ENCODE results near the gene SLC29A2. TPM values are rescaled to one million over a fixed set of nuclear protein-coding genes. Genes with fewer than 3 reads are reported as not detected.

SLC29A2 gene
- total RNA-seq, 8 experiments from 2014 or later = 0.56 to 15.7 (median 3.5) TPM

DNA sequence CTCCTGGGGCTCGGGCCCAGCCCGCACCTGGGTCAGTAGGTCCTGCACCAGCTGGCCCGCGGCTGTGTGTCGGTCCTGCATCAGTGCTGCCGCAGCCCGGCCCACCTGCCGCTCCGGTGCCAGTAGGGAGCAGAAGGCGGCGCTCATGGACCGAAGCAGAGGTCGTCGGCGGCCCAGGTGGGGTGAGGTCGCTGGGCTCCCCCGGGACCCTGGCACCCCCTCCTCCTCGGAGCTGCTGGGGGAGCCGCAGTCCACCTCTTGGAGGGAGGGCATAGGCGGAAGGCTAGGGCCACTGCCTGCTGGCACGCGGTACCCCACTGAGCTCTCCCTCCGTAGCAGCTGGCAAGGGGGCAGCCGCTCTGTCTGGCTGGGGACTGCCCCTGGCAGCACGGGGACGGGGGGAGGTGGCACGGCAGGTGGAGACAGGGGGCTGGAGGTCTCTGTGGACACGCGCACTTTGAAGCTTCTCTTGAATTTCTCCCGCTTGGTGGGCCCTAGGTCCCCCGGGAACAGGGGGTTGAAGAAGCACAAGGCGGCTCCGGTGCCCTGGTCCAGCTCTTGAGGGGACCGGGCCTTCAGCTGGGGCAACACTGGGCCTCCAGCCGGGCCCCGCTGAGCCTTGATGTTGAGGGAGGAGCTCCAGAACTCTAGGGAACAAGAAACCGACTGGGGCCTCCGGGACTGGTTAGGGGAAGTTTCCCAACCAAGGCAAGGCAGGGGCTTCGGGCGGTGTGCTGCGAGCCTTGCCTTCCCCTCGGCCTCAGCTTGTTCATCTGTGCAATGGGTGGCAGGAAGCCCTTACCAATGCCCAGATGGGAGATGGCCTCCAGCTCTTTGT is 36.7 kb downstream of the SLC29A2 start:
- ATAC-seq (replicated peaks in 6 of 8) = peak in 1 of 8 experiments; percentile 0
- Histone ChIP-seq H3K27ac (no peak overlapping the region), H3K4me3 (no peak overlapping the region), H3K4me1 (replicated peaks in 1 of 2) (peaks cover 20 to 27% of the 10 kb centered on the region in 2 donors)
- in situ Hi-C loops (cut with MboI; ENCODE audit: low pct_unique_long_range_greater_than_20kb in 2 of 9, low sequenced_read_pairs in 9 of 9, unreplicated experiment in 9 of 9) = loop anchor here in 1 of 9 experiments (25.0 kb wide), 1 partner anchor 123 kb away; no protein-coding TSS in a partner anchor
- 0 to 87% (median 70%) methylated on average over 2 to 8 of the region's 42 CpGs; no CpG with 5 or more reads in 6 of the 10 experiments for WGBS, 10 experiments

DNA sequence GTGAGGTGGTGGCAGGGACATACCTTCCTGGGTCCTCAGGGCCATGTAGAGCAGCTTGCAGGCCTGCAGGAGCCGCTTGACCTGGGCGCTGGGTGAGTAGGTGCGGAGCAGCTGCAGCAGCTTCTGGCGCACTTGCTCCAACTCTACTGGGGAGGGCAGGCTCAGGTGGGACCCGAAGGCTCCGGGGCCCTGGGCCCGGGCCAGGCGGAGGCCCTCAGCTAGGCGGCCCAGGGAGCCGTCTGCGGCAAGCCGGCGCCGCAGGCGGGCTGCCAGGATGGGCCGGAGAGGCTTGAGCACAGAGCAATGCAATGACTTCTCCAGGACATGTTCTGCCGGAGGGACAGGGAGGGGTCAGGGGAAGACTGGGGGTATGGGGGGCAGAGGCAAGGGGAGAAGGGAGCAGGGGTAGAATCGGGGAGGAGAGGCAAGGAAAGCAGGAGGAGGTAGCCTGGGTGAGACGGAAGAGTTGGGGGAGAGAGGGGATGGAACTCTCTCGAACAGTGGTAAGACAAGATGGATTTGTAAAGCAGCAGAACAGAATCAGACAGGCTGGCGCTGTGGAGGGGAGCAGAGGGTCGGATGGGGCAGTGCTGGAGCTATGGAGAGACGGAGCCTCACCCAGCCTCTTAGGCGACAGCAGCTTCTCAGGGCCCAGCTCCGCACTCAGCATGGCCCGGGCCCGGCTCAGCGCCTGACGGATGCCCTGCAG is 37.5 kb downstream of the SLC29A2 start:
- in situ Hi-C loops (cut with MboI; ENCODE audit: low pct_unique_long_range_greater_than_20kb in 2 of 9, low sequenced_read_pairs in 9 of 9, unreplicated experiment in 9 of 9) = loop anchor here in 1 of 9 experiments (25.0 kb wide), 1 partner anchor 122 kb away; no protein-coding TSS in a partner anchor
- no peak overlapping the region for H3K4me3 ChIP-seq
- no peak overlapping the region for H3K27ac ChIP-seq
- peaks cover 20 to 27% of the 10 kb centered on the region in 2 donors for H3K4me1 ChIP-seq (replicated peaks in 1 of 2)
- no peak for ATAC-seq (replicated peaks in 6 of 8)
- WGBS, 10 experiments = 40 to 80% (median 40%) methylated on average over 1 to 2 of the region's 29 CpGs; no CpG with 5 or more reads in 7 of the 10 experiments

DNA sequence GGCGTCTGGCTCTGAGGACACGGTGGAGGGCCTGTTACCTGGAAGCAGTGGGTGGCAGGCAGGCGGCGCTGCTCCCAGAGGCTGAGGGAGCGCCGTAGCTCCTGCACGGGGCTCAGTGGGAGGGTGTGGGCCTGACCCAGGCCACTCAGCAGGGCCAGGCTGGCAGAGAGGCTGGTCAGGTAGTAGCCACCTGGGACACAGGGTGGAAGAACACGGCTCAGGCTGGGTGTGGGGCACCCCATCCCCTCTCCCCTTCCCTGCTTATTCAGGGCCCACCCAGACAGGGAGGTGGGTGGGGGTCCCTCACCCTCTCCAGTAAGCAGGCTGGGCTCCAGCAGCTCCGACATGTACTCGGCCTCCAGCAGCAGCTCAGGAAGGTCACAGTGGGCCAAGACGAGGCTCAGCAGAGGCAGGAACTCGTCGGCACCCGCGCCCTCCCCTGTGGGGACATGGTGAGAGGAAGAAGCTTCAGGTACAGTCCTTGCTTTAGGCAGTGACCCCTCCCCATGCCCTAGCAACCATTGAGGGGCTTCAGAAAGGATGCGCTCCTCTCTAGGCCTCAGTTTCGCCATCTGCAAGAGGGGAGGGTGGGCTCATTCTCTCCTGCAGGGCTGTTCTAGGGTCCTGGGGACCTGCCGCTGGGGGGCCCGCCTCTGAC is 38.2 kb downstream of the SLC29A2 start:
- no peak overlapping the region for H3K4me3 ChIP-seq
- peaks cover 24 to 31% of the 10 kb centered on the region in 2 donors for H3K4me1 ChIP-seq (replicated peaks in 1 of 2)
- in situ Hi-C loops (cut with MboI; ENCODE audit: low pct_unique_long_range_greater_than_20kb in 2 of 9, low sequenced_read_pairs in 9 of 9, unreplicated experiment in 9 of 9) = loop anchor here in 1 of 9 experiments (25.0 kb wide), 1 partner anchor 121 kb away; no protein-coding TSS in a partner anchor
- no peak overlapping the region for H3K27ac ChIP-seq
- ATAC-seq (replicated peaks in 6 of 8) = no peak
- 68 to 100% (median 90%) methylated on average over 1 to 6 of the region's 19 CpGs; no CpG with 5 or more reads in 5 of the 10 experiments for WGBS, 10 experiments

DNA sequence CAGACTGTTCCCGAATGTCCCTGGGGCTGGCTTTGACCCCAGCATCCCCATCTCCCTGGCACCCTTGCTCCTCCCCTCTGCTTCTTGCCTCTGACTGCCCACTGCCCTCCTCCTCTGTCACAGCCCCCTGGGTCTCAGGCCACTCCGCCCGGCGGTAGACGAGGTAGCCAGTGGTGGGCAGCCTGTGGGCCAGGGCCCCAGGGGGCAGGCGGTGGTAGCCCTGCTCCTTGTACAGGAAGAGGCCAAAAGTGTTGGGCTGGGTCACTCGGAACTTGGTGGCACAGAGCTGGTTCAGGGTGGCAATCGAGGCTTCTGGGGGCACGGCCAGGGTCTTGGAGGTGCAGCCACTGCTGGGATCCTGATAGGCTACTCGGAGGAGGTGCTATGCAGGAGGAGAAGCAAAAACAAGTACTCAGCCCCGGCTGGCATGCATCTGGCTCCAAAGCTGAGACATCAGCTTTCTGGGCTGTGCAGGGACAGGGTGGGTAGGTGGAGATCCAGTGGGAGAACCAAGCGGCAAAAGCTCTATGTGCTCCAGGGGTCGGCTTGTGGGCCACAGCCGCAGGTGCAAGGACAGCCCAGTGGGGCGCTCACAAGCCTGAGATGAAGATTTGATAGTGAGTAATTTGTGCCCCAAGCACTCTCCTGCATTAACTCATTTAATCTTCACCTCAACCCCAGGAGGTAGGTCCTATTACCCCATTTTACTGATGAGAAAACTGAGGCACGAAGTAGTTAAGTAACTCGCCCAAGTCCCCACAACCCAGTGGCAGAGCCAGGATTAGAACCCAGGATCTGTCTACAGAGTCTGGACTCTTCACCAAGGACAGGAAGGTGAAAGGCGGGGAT is 39.0 kb downstream of the SLC29A2 start:
- Histone ChIP-seq H3K27ac (no peak overlapping the region), H3K4me3 (no peak overlapping the region), H3K4me1 (replicated peaks in 1 of 2) (peaks cover 31 to 36% of the 10 kb centered on the region in 2 donors)
- in situ Hi-C loops (cut with MboI; ENCODE audit: low pct_unique_long_range_greater_than_20kb in 2 of 9, low sequenced_read_pairs in 9 of 9, unreplicated experiment in 9 of 9) = loop anchor here in 1 of 9 experiments (25.0 kb wide), 1 partner anchor 120 kb away; no protein-coding TSS in a partner anchor
- 50 to 100% (median 70%) methylated on average over 1 to 8 of the region's 18 CpGs; no CpG with 5 or more reads in 3 of the 10 experiments for whole genome bisulfite sequencing, 10 experiments
- no peak for ATAC-seq (replicated peaks in 6 of 8)

DNA sequence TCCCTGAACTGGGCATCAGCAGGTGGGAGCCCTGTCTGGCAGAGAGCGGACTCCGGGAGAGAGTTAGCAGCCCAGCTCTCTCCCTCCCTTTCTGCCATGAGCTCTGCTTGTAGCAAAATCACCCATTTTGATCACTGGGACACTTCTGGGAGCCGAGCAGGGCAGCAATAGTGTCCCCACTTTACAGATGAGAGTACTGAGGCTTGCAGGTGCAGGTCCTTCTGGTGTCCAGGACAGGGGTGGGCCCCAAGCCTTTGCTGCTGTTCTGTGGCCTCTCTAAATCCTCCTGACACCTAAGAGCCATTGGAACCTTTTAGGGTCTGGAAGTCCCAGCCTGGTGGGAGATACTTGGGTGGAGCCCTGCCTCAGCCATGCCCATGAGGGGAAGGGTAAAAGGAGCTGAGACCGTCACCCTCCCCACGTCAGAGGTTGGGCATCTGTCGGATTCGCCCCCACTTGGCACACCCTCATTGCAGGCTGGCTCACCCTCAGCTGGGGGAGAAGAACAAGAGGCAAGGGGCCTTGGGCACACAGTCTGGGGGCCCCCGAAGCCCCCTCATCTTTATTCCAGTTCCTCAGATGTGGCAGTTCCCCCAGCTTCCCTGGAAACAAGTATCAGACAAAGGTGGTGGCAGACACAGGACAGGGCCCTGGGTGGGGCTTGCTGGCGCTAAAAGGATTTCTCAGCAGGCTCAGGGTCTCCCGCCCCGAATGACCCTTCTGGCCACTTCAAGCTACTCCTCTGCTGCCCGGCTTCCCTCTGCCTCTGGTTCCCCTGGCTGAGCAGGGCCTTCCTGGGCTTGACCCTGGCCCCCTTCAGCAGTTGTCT is 39.8 kb downstream of the SLC29A2 start:
- no peak for ATAC-seq (replicated peaks in 6 of 8)
- WGBS, 10 experiments = 56 to 87% (median 85%) methylated on average over 2 to 5 of the region's 12 CpGs; no CpG with 5 or more reads in 7 of the 10 experiments
- in situ Hi-C loops (cut with MboI; ENCODE audit: low pct_unique_long_range_greater_than_20kb in 2 of 9, low sequenced_read_pairs in 9 of 9, unreplicated experiment in 9 of 9) = loop anchor here in 1 of 9 experiments (25.0 kb wide), 1 partner anchor 119 kb away; no protein-coding TSS in a partner anchor
- H3K4me1 ChIP-seq (replicated peaks in 1 of 2) = peaks cover 32 to 36% of the 10 kb centered on the region in 2 donors
- no peak overlapping the region for H3K27ac ChIP-seq
- no peak overlapping the region for H3K4me3 ChIP-seq

DNA sequence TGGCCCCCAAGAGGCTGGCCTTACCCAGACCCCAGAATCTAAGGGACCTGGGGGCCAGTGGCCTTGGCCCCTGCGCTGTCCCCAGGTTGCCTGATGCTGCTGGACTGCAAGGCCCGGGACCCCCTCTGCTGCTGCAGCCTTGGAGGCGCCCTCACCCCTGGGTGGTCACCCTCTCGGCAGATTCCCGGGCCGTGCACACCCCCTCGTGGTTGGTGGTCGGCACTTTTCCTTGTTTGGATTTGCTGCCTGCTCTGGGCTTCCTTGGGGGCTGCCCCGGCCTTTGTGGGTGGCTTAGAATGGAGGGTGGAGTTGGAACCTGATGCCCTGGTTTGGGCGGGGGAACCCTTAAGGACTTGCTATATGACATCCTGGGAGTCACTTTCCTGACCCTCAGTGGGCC is 40.6 kb downstream of the SLC29A2 start:
- no peak for ATAC-seq (replicated peaks in 6 of 8)
- 20 to 100% methylated on average over 1 of the region's 10 CpGs; no CpG with 5 or more reads in 8 of the 10 experiments for WGBS, 10 experiments
- H3K4me1 ChIP-seq (replicated peaks in 1 of 2) = peaks cover 32 to 36% of the 10 kb centered on the region in 2 donors

DNA sequence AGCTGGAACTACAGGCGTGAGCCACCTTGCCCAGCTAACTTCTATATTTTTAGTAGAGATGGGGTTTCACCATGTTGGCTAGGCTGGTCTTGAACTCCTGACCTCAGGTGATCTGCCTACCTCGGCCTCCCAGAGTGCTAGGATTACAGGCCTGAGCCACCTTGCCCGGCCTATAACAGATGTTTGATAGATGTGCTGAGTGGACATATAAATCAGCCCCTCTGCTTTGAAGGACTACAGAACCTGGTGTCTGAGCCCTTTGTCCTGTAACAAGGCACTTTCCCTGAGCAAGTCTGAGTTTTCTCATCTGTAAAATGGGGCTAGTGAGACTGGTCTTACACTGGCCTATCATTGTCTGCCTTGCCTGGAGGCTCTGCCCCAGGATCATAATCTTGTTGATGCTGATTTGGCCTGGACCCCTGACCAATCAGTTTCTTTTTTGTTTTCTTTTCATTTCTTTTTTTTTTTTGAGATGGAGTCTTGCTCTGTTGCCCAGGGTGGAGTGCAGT is 42.3 kb downstream of the SLC29A2 start:
- in situ Hi-C loops (cut with MboI; ENCODE audit: low pct_unique_long_range_greater_than_20kb in 2 of 9, low sequenced_read_pairs in 9 of 9, unreplicated experiment in 9 of 9) = loop anchor here in 1 of 9 experiments (25.0 kb wide), 1 partner anchor 117 kb away; no protein-coding TSS in a partner anchor
- 58 to 100% (median 91%) methylated on average over 1 to 2 of the region's 3 CpGs; no CpG with 5 or more reads in 4 of the 10 experiments for WGBS, 10 experiments

More for the DNA sequence above, 40.6 kb downstream of the SLC29A2 start:
- no peak overlapping the region for H3K4me3 ChIP-seq
- no peak overlapping the region for H3K27ac ChIP-seq
- in situ Hi-C loops (cut with MboI; ENCODE audit: low pct_unique_long_range_greater_than_20kb in 2 of 9, low sequenced_read_pairs in 9 of 9, unreplicated experiment in 9 of 9) = loop anchor here in 1 of 9 experiments (25.0 kb wide), 1 partner anchor 119 kb away; no protein-coding TSS in a partner anchor

DNA sequence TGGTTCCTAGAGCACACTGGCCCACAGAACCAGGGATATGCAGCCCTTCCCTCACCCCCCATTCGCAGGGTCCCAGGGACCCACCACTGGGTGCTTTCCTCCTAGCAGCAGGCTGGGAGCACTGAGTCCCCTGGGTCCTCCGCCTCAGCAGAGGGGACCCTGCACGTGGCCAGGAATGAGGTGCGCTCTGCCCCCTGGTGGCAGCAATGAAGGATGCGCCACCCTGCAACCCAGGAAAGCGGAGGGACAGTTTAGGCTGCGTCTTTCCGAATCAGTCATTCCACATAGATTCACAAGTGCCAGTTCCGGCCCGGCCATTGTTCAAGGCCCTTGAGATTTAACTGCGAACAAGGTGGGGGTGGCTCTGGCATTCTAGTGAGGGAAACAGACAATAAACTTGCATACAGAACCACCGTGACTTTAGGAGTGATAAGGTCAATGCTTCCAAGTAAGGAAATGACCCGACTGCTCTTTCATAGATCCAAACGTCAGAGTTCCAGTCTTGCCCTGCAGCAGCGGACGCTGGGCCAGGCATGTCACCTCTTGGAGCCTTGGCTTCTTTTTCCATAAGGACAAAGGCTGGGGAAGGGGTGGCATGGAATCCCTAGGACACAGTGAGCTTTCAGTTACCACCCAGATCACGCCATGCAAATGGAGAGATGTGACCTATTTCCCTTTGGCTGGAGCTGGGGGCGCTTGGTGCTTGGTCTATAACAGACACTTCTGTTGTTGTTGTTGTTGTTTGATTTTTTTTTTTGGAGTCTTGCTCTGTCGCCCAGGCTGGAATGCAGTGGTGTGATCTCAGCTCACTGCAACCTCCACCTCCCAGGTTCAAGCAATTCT is 43.0 kb downstream of the SLC29A2 start:
- Histone ChIP-seq H3K27ac (no peak overlapping the region), H3K4me3 (peak overlapping the region in 1 of 5 donors; percentile 6), H3K4me1 (replicated peaks in 1 of 2) (peaks cover 38 to 41% of the 10 kb centered on the region in 2 donors)
- ATAC-seq (replicated peaks in 6 of 8) = peak; percentile 39 to 95 (median 76)
- WGBS, 10 experiments = 0 to 92% (median 13%) methylated on average over 1 to 8 of the region's 19 CpGs; no CpG with 5 or more reads in 3 of the 10 experiments
- in situ Hi-C loops (cut with MboI; ENCODE audit: low pct_unique_long_range_greater_than_20kb in 2 of 9, low sequenced_read_pairs in 9 of 9, unreplicated experiment in 9 of 9) = loop anchor here in 1 of 9 experiments (25.0 kb wide), 1 partner anchor 116 kb away; no protein-coding TSS in a partner anchor

More for the DNA sequence above, 42.3 kb downstream of the SLC29A2 start:
- H3K4me1 ChIP-seq (replicated peaks in 1 of 2) = peaks cover 38 to 41% of the 10 kb centered on the region in 2 donors
- no peak for ATAC-seq (replicated peaks in 6 of 8)
- H3K4me3 ChIP-seq = no peak overlapping the region
- H3K27ac ChIP-seq = no peak overlapping the region

DNA sequence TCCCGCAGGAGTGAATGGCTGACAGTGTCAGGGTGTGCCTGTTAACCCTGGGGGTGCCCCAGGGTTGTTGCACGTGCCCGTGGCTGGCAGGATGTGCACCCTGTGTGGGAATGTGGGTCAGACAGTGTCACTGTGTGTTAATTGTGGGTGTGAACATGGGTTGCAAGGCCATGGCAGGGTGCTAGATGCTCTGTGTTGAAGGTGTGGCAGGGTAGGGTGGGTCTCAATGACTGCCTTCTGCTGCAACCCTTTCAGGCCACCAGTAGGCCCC is 43.6 kb downstream of the SLC29A2 start:
- Histone ChIP-seq H3K4me1 (replicated peaks in 1 of 2) (peaks cover 38 to 41% of the 10 kb centered on the region in 2 donors), H3K27ac (no peak overlapping the region), H3K4me3 (no peak overlapping the region)
- in situ Hi-C loops (cut with MboI; ENCODE audit: low pct_unique_long_range_greater_than_20kb in 2 of 9, low sequenced_read_pairs in 9 of 9, unreplicated experiment in 9 of 9) = loop anchor here in 1 of 9 experiments (25.0 kb wide), 1 partner anchor 116 kb away; no protein-coding TSS in a partner anchor
- 83% methylated on average over 3 of the region's 3 CpGs; no CpG with 5 or more reads in 9 of the 10 experiments for WGBS, 10 experiments
- peak in 5 of 8 experiments; percentile 0 to 43 (median 30) for ATAC-seq (replicated peaks in 6 of 8)
